Thyroid gland (tissue), 4 donors: ENCODE results near the gene SYNM. TPM values are rescaled to one million over a fixed set of nuclear protein-coding genes. Genes with fewer than 3 reads are reported as not detected.

Source experiments
- DNase-seq, 2 donors: peaks; one replicate each; pipeline ENCODE4 v3.0.0-alpha.2; 2019
- H3K27ac ChIP-seq, 3 donors: fragments of 200-600 bp; sonication (generic); 1 replicate in 2 of 3; 2 replicates in 1 of 3; pipeline ENCODE4 v1.5.1; 2016 to 2019; ENCODE audit warnings: mild to moderate bottlenecking in 1 of 3, moderate library complexity in 1 of 3
- H3K27me3 ChIP-seq: fragments of 200-600 bp; sonication (generic); one replicate; pipeline ENCODE4 v1.5.1; 2019
- H3K36me3 ChIP-seq, 2 donors: fragments of 200-600 bp; sonication (generic); one replicate each; pipeline ENCODE4 v1.5.1; 2016 to 2019
- H3K4me1 ChIP-seq, 2 donors: fragments of 200-600 bp; sonication (generic); one replicate each; pipeline ENCODE4 v1.5.1; 2017 to 2019
- H3K4me3 ChIP-seq, 3 donors: fragments of 200-600 bp; sonication (generic); replicated peaks in 1 of 3; 1 replicate in 2 of 3; 2 replicates in 1 of 3; pipeline ENCODE4 v1.5.1; 2016; ENCODE audit warnings: mild to moderate bottlenecking in 1 of 3
- H3K9me3 ChIP-seq: fragments of 200-600 bp; sonication (generic); one replicate; pipeline ENCODE4 v1.5.1; 2017
- CTCF ChIP-seq, 6 experiments: fragments of 200-600 bp in 3 of 6; fragments of 450-650 bp in 3 of 6; sonication (generic) in 3 of 6; IDR thresholded peaks; one replicate each; pipeline ENCODE4 v1.5.1; 2016 to 2019; ENCODE audit warnings: antibody characterized with exemption in 6 of 6, mild to moderate bottlenecking in 2 of 6, inconsistent platforms in 1 of 6, moderate library complexity in 1 of 6
- POLR2A ChIP-seq, 2 donors: fragments of 450-650 bp; IDR thresholded peaks; one replicate each; pipeline ENCODE4 v1.6.1; 2017; ENCODE audit warnings: antibody characterized with exemption in 2 of 2, mild to moderate bottlenecking in 2 of 2, moderate library complexity in 1 of 2
- WGBS, 2 donors: methylation state at CpG; one replicate each; pipeline ENCODE4 v1.1.5; 2017; 5-methylcytosine and 5-hydroxymethylcytosine counted together
- intact Hi-C: fragments of 100-400 bp; cut with DNase I; formaldehyde crosslinking; loops from one replicate; pipeline ENCODE4 v1.15.1; 2023
- total RNA-seq, 4 donors: library from RNA; depleted of rRNA; stranded (reverse); fragments of >200 nt; gene quantifications; one replicate each; pipeline ENCODE4 v1.2.3, GENCODE V29; 2016

Gene SYNM
- total RNA-seq, 4 donors from 2014 or later: 14.8 to 24.8 (median 21.5) TPM

- H3K27ac ChIP-seq: no peak overlapping the region
- WGBS, 2 donors: 83 to 84% methylated on average over 14 of the region's 14 CpGs
Measured at GRCh38 chr15:99097441-99098410, 7.2 kb upstream of the SYNM start.

GRCh38 chr15:99098426-99098825 is 6.5 kb upstream of the SYNM start:
- Histone ChIP-seq H3K36me3 (no peaks in the 10 kb centered on the region), H3K4me3 (no peak overlapping the region), H3K9me3 (no peaks in the 10 kb centered on the region), H3K27me3 (no peaks in the 10 kb centered on the region), H3K4me1 (peaks cover 0 to 3% of the 10 kb centered on the region in 2 donors), H3K27ac (no peak overlapping the region)
- intact Hi-C loops: no loop called here
- TF ChIP-seq CTCF (IDR thresholded peaks at IDR 0.05): no peak
- TF ChIP-seq POLR2A (IDR thresholded peaks at IDR 0.05): no peak
- WGBS, 2 donors: 85 to 93% methylated on average over 12 of the region's 12 CpGs
- DNase-seq: no peak

More at GRCh38 chr15:99097441-99098410, 7.2 kb upstream of the SYNM start:
- TF ChIP-seq POLR2A (IDR thresholded peaks at IDR 0.05) (no peak), CTCF (IDR thresholded peaks at IDR 0.05) (no peak)
- Histone ChIP-seq H3K4me1 (peaks cover 0 to 3% of the 10 kb centered on the region in 2 donors), H3K4me3 (no peak overlapping the region), H3K27me3 (no peaks in the 10 kb centered on the region), H3K9me3 (no peaks in the 10 kb centered on the region), H3K36me3 (no peaks in the 10 kb centered on the region)
- DNase-seq: no peak
- intact Hi-C loops: no loop called here

- Histone ChIP-seq H3K27ac (no peak overlapping the region), H3K4me3 (no peak overlapping the region), H3K36me3 (no peaks in the 10 kb centered on the region), H3K9me3 (no peaks in the 10 kb centered on the region), H3K4me1 (peaks cover 0 to 3% of the 10 kb centered on the region in 2 donors), H3K27me3 (no peaks in the 10 kb centered on the region)
- 72 to 76% methylated on average over 6 of the region's 6 CpGs for WGBS, 2 donors
- intact Hi-C loops: no loop called here
- DNase-seq: no peak
- TF ChIP-seq CTCF (IDR thresholded peaks at IDR 0.05) (no peak), POLR2A (IDR thresholded peaks at IDR 0.05) (no peak)
Measured at GRCh38 chr15:99098991-99099390, 5.9 kb upstream of the SYNM start.

- peaks cover under 1 to 3% of the 10 kb centered on the region in 2 donors for H3K4me1 ChIP-seq
- H3K9me3 ChIP-seq: no peaks in the 10 kb centered on the region
- TF ChIP-seq CTCF (IDR thresholded peaks at IDR 0.05) (no peak), POLR2A (IDR thresholded peaks at IDR 0.05) (no peak)
Measured at GRCh38 chr15:99099661-99100060, 5.2 kb upstream of the SYNM start.

More at GRCh38 chr15:99099661-99100060, 5.2 kb upstream of the SYNM start:
- no peak for DNase-seq
- 89 to 96% methylated on average over 5 to 7 of the region's 7 CpGs for WGBS, 2 donors
- no peak overlapping the region for H3K27ac ChIP-seq
- no peak overlapping the region for H3K4me3 ChIP-seq
- no peaks in the 10 kb centered on the region for H3K36me3 ChIP-seq
- no peaks in the 10 kb centered on the region for H3K27me3 ChIP-seq
- intact Hi-C loops: no loop called here
